Stimulated activated CD4-positive, alpha-beta T cell treated with anti-CD3 and anti-CD28 coated beads, Interleukin-1b, Interleukin-23, amount 100 ng/mL, for 24 hours (primary cell): ENCODE results near the gene SIVA1.

ENCODE experiments used
- DNase-seq, 4 experiments: peaks; one replicate each; pipeline ENCODE4 v3.0.0-alpha.2; 2020; ENCODE audit warnings: low read depth in 4 of 4, low spot score in 1 of 4

SIVA1 gene

DNA sequence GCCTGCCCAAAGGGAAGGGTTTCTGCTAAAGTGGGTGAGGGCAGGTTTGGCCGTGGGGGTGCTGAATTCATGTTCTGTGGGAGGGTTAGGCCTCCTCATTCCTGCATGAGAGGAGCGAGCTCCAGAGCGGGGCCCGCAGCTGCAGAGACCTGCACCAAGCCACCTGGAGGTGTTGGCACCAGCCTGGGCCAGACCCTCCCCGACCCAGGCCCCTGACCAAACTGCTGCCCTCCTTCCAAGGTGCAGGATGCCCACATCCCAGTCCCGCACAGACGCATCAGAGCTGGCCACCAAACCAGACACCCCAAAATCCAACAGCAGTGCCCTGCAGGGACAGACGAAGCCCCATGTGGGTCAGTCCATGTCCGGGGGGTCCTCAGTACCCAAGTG is 18.4 kb upstream of the SIVA1 start:
- DNase-seq, result no peak

DNA sequence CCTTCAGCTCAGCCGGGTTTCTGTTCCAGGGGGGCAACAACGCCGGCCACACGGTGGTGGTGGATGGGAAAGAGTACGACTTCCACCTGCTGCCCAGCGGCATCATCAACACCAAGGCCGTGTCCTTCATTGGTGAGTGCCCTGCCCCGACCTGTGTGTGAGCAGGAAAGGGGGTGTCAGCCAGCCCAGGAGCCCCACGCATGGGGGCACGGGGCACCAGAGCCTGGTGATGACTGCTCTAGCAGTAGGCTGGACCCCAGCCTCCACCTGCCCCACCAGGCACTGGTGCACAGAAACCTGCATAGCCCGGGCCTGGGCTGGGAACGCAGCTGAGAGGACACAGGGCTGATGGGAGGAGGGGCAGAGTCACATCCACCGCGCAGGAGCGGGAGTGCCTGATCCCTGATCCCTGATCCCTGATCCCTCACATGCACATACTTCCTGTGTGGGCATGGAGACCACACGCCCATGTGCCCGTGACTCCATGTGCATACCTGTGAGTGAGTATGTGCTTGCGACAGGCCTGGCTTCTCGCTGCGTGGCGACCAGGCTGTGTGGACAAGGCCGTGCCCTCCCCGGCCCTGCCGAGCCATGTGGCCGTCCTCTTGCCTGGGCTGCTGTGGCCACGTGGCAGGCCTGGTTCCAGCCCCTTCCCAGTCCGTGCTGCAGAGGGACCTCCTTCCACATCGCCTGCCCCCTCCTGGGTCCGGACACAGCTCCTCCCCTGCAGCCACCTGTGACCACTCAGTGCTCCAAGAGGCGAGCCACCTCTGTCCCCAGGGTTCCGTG is 17.8 kb upstream of the SIVA1 start:
- DNase-seq, result no peak

DNA sequence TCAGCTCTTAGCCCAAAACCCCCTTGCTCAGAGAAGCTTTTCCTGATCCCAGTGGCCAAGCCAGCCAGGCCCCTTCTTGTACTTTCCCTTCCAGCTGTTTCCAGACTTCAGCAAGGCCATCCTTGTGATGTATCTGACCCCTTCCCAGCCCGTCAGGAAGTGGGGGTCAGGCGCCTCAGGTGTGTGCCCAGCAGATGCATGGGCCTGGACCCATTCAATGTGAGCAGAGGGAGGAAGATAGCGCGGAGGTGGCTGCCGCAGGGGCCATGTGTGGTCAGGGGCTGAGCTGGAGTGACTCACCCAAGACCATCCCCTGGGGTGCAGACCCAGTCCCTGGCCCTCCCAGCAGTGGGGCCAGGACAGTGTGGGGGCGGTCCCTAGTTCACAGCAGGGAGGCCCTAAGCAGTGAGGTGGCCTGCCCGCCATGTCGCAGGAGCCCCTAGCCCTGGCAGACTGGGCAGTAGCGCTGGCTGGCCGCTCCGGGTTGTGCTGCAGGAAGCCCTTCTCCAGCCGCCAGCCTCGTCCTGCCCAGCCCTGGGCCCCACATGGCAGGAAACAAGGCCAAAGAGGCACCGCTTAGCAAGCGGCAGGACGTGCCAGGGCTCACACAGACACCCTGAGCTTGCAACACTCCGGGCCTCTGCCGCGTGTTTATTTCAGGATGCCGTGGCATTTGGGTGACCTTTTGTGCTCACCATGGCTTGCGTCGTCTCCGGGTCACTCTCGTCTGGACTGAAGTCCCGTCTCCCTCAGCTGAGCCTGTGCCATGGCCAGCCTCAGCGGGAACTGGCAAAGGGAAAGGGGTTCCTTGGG is 16.9 kb upstream of the SIVA1 start:
- DNase-seq, result no peak

DNA sequence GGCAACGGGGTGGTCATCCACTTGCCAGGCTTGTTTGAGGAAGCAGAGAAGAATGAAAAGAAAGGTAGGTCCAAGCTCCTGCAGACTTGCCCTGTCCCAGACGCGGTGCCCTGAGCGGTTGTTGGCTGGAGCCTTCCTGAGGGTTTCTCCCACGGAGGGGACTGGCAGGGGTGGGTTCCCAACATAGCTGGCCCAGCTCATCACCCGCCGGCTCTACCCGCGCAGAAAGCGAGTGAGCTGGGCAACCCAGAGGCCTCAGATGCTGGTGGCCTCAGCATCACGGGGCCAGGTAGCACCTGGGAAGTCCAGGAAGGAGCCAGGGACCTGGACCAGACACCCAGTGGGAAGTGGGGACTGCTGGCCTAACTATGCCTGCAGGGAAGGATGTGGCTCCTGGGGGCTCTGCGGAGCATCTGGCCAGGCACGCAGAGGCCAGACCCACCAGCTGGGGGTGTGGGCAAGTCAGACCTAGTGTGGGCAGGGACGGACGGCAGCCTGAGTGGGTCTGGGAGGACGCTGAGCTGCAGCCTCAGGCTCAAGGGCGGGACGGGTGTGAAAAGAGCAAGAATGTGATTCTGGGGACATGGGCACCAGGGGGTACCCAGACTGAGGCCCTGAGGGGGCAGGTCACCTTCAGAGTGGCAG is 14.4 kb upstream of the SIVA1 start:
- DNase-seq, result no peak

DNA sequence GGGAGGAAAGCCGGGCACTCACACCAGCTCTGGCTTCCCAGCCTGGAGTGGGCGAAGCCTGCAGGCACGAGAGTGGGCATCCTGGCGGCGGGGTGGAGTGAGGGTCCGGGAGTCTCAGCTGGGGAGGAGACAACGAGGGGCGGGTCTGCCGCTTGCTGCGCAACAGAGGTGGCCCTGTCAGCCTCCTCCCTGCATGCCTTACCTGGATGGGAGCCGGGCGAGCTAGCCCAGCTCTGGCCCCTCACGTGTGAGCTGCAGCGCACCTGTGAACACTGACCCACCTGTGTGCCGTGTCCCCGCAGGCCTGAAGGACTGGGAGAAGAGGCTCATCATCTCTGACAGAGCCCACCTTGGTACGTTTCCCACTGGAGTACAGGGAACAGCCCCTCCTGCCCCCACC is 13.9 kb upstream of the SIVA1 start:
- DNase-seq, result no peak

DNA sequence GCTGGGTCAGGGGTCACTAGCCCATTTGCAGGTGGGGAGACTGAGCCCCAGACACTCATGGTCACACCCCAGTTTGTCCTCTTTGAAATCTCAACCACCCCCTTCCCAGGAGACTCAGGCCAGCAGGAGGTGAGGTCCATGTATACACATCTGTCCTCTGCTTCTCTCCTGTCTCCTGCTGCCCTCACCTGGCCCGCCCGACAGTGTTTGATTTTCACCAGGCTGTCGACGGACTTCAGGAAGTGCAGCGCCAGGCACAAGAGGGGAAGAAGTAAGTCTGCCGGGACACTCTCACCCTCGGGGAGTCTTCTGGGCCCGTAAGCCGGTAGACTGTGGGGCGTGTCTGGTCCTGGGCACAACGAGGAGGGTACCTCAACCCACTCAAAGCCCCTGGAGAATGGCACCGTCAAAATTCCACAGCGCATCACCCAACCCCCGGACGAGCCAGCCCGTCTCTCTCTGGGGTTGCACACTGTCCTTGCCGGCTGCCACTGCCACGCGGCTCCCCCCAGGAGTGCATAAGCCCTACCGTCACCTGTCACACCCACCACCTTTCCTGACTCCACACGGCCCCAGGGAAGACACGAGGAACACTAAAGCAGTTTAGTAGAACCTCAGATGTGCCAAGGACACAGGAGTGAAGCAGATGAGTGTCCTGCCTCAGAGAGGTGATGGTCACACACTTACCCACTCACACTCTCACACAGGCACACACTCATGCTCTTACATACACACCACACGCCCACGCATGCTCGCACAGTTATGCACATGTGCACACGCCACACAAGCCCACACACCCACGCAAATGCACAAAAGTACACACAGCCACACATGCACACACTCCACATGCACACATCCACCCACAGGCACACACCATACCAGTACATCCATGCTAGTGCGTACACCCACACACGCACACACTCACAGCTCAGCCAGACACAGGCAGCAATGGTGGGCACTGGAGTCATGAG is 13.1 kb upstream of the SIVA1 start:
- no peak for DNase-seq

DNA sequence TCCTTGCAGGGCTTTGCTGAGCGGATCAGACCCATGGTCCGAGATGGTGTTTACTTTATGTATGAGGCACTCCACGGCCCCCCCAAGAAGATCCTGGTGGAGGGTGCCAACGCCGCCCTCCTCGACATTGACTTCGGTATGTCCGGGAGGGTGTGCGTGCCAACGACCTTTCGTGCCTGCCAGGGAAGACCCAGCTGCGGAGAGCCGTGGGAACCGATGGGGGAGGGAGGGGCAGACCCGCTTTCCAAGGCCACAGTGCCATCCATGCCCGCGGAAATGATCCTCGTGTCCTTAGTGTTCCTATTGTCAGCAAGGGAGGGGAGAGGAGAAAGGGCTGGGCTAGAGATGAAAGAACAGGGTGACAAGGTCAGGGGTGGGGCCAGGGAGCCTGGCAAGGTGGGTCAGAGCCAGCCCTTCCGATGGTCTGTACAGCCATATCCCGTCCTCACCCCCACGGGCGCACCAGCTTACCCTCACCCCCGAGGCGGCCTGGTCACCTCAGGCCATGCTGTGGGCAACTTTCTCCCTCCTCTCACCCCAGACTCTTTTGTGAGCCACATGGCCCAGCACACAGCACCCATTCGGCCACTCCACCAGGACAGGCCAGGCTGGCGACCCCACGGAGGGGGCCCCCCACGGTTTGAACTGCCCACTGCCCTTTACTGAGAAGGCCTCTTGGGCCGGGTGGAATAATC is 11.7 kb upstream of the SIVA1 start:
- DNase-seq, result no peak

DNA sequence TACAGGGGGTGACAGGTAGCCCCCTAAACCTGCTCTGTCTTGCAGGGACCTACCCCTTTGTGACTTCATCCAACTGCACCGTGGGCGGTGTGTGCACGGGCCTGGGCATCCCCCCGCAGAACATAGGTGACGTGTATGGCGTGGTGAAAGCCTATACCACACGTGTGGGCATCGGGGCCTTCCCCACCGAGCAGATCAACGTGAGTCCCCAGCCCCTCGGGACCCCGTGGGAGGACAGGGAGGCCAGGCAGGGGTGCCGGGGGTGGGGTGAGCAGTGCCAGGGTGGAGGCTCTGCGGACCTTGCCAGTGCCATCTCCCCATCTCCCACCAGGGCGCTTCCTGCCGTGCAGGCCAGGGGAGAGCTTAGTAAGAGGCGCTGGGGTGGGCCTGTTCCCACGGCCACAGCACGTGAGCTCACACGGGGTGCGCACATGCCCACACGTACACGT is 11.1 kb upstream of the SIVA1 start:
- no peak for DNase-seq

DNA sequence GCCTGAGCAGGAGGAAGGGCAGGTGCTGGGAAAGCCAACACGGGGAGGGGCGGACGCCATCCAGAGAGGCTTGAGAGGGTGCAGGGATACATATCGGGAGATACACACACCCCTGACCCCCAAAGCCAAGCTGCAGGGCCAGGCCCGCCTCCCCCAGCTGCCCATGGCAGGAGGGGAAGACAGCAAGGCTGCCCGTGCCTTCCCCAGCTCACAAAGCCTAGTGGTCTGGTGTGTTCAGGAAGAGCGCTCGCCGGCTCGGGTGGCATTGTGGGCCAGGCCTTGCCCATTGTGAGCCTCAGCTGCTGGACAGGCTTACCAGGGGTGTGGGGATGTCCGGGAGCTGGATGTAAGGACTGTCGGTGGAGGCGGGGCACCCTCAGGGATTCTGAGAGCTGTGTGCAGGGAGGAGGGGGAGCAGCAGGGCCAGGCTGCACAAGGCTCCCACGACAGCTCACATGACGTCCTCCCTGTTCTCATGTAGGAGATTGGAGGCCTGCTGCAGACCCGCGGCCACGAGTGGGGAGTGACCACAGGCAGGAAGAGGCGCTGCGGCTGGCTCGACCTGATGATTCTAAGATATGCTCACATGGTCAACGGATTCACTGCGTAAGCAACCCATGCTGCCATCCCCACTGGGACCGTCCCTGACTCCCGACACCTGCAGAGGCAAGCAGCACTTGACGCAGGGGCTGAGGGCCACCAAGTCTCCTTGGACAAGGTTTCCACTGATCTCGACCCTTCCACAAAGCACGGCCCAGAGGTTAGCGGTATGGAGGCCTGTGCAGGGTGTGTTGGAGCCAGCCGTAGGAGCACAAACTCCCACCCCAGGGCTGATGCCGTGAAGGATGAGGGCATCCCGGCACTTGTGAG is 10.1 kb upstream of the SIVA1 start:
- DNase-seq, result no peak

DNA sequence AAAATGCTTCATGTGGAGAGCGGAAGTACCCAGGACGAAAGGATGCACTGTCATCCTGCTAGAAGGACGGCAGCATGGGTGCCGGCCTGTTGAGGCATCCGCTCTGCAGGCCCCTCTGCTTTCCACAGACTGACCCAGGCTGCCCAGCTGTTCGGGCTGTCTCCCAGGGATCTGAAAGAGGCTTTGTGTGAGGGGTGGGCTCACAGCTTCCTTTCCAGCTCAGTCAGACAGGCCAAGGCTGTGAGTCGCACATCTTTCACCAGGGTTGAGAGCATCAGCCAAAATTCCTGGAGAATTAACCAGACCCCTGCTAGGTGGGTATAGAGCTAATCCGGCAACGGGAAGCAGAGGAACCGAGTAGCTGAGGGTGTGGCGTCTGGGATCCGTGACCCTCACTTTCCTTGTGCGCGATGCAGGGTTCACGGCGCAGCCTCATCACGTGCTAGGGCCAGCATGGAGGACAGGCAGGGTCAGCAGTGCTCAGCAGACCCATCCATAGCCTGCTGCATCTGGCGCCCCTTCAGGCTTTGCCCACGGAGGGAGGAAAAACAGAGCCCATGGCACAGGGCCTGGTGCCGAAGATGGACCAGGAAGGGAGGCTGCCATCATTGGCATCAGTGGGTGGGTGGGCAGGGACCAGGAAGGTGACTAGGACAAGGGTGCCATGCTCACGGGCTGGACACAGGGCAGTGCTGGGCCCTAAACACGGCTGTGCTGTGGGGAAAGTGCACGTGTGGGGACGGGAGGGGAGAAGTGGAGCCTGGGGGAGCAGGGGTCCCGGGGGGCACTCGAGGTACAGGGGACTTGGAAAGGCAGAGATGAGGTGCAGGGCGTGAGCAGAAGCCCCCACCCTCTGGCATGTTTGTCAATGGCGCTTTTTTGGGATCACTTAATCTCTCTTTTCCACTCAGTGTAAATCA is 9.2 kb upstream of the SIVA1 start:
- no peak for DNase-seq

DNA sequence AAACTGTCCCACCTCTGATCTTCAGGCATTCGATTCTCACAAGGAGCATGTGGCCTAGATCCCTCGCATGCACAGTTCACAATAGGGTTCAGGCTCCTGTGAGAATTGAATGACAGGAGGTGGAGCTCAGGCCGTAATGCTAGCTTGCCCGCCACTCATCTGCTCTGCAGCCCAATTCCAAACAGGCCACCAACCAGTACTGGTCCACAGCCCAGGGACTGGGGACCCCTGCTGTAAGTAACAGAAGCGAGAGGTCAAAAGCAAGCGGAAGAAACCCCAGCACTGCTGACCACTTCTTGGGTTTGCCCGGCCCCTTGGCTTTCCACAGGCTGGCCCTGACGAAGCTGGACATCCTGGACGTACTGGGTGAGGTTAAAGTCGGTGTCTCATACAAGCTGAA is 8.5 kb upstream of the SIVA1 start:
- DNase-seq, result no peak

DNA sequence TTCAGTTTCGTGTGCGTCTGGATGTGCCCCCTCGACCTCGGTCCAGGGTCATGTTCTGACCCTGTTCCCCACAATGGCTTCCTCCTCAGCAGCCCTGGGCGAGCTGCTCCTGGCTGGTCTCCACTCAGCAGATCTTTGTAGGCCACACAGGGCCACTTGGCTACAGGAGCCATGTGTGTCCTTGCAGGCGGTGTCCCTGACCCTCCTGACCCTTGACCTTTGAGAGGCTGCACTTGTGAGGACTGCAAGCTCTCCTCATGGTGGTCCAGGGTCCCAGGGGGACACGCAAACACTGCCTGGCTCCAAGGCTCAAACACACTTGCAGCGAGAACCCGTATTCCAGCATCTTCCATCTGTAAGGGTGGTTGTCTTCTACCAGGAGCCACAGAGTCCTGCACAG is 7.5 kb upstream of the SIVA1 start:
- DNase-seq, result no peak

DNA sequence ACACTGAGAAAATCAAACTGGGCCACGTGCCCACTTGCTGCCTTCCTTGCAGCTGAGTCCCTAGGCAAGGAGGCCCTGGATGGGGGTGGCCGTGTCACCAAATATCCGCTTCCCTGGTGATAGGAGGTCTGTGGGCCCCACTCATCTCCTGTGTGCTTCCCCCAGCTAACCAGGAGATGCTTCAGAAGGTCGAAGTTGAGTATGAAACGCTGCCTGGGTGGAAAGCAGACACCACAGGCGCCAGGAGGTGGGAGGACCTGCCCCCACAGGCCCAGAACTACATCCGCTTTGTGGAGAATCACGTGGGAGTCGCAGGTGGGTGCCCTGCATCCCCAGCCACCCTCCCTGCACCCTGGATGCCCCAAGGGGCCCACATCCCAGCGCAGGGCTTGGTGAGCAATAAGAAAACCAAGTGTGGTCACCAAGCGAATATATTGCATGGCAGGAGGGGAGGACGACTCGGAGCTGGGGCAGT is 6.8 kb upstream of the SIVA1 start:
- no peak for DNase-seq

DNA sequence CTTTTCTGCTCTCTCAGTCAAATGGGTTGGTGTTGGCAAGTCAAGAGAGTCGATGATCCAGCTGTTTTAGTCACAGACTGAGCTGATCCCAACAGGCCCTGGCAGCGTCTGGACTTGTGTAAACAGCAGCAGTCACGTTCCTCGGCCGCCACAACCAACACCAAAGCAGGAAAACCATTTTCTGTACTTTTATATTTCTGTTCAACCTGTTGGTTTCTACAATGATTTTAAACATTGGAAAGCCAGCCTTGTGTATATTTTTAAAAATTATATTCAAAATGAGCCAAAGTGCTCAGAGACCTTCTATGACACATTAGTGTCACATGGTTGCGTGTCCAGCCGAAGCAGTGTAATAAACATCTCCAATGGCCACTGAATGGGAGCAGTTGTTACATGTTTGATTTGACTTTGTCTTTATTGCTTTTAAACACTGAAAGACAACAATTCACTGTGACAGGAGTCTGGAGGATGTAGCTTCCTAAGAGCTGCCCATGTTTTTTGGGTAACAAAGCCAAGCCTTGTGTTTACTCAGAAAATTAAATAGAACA is 5.9 kb upstream of the SIVA1 start:
- DNase-seq, result no peak

DNA sequence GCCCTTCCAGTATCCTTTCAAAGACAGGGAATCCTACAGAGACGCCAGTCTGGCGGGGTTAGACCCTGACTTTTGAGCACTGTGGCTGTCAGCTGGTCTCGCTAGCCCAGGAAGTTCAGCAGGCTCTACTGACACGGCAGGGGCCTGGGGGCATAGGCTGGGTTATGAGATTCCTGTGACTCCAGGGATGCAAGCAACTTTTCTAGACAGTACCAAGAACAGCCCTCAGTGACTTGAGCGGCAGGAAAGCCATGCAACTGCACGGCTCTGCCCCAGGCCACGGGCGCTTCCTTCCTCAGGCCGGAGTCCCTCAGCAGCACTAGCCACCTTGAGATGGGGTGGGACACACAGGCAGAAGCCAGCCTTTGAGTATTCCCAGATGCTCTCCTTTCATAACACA is 5.1 kb upstream of the SIVA1 start:
- no peak for DNase-seq

DNA sequence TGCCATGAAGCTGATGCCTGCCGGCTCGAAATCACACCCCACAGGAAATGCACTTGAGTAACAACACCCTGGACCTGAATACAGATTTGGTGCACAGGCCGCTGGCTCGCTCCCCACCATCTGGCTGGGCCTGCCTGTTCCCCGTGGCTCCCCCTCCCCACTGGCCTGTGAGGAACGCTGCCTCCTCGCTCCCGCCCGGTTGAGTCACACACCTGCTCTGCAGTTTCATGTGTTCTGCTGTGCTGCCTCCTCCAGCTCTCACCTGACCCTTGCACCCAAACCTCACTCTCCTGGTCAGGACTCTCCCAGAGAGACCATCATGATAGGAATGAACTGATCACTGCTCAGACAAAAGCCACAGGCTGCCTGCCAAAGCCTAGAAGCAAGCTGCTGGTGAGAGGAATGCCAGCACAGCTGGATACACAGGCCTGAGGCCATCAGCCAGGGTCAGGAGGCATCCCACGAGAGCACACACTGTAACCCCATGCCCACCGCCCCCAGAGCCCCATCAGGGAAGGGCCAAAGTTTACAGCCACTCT is 3.8 kb upstream of the SIVA1 start:
- DNase-seq, result no peak

DNA sequence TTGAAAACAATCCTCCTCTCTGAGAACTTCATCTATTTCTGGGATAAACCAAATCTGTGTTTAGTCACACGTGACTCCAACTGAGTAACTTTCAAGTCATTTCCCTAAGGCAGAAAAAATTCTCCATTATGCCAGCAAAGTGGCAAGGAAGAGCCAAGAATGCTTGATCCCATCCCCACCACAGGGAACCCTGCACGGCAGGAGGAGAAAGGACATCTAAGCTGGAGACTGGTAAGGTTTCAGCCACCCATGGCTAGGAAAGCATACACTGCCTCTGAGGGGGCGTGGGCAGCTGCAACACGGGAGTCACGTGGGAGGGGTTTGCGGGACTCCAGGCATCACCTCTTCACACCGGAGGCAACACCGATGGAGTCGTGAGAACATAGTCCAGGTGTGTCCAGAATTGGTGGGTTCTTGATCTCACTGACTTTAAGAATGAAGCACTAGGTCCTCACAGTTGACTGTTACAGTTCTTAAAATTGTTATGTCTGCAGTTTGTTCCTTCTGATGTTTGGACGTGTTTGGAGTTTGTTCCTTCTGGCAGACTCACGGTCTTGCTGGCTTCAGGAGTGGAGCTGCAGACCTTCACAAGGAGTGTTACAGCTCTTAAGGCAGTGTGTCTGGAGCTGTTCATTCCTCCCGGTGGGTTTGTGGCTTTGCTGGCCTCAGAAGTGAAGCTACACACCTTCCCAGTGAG is 2.7 kb upstream of the SIVA1 start:
- DNase-seq, result no peak
